Stimulated activated naive CD4-positive, alpha-beta T cell treated with Interleukin-2 at 50 U/mL for 16 hours (primary cell): ENCODE data around the gene C1orf232.
A peak's percentile ranks its signal among the peaks of the same experiment; 100 is the strongest.

Experiments
- DNase-seq: peaks from one replicate; lab custom pipeline; 2025; lab: John Stamatoyannopoulos, UW

The C1orf232 gene

GRCh38 chr1:26156285-26157038 is 12.3 kb downstream of the C1orf232 start:
- no peak for DNase-seq

GRCh38 chr1:26155370-26156284 is 13.1 kb downstream of the C1orf232 start:
- no peak for DNase-seq

GRCh38 chr1:26154750-26155149 is 14.0 kb downstream of the C1orf232 start:
- DNase-seq = no peak

- DNase-seq = no peak
Observed at GRCh38 chr1:26153966-26154532, 14.7 kb downstream of the C1orf232 start.

GRCh38 chr1:26148887-26149286 is 19.9 kb downstream of the C1orf232 start:
- DNase-seq = no peak

GRCh38 chr1:26145960-26146294 is 22.8 kb downstream of the C1orf232 start:
- DNase-seq = no peak

- peak; percentile 59 for DNase-seq
Observed at GRCh38 chr1:26145041-26145959, 23.5 kb downstream of the C1orf232 start.

- DNase-seq = no peak
Observed at GRCh38 chr1:26142159-26142558, 26.6 kb downstream of the C1orf232 start.

GRCh38 chr1:26138974-26139558 is 29.7 kb downstream of the C1orf232 start:
- DNase-seq = no peak

- DNase-seq = no peak
Observed at GRCh38 chr1:26134466-26134865, 34.3 kb downstream of the C1orf232 start.

- no peak for DNase-seq
Observed at GRCh38 chr1:26132834-26133167, 36.0 kb downstream of the C1orf232 start.

- DNase-seq = no peak
Observed at GRCh38 chr1:26132128-26132833, 36.5 kb downstream of the C1orf232 start.

- DNase-seq = no peak
Observed at GRCh38 chr1:26130695-26131094, 38.1 kb downstream of the C1orf232 start.

- no peak for DNase-seq
Observed at GRCh38 chr1:26129778-26130177, 39.0 kb downstream of the C1orf232 start.

GRCh38 chr1:26127235-26128163 is 41.3 kb downstream of the C1orf232 start:
- no peak for DNase-seq

GRCh38 chr1:26126321-26127084 is 42.3 kb downstream of the C1orf232 start:
- peak; percentile 35 for DNase-seq

GRCh38 chr1:26125946-26126320 is 42.8 kb downstream of the C1orf232 start:
- no peak for DNase-seq

- DNase-seq = no peak
Observed at GRCh38 chr1:26125382-26125781, 43.4 kb downstream of the C1orf232 start.
